Nephron progenitor cell (in vitro differentiated cells): Measurements from ENCODE around the gene TSEN2.

Experiments
- DNase-seq: peaks from one replicate; pipeline ENCODE4 v3.0.0; 2021
- H3K27ac Mint-ChIP-seq: 2 replicates; pipeline ENCODE4 v1.8.0; 2021; ENCODE audit warnings: mild to moderate bottlenecking, moderate library complexity, mixed read lengths
- H3K27me3 Mint-ChIP-seq: 2 replicates; pipeline ENCODE4 v1.8.0; 2021; ENCODE audit warnings: mild to moderate bottlenecking, low read depth, mixed read lengths; ENCODE audit not compliant: poor library complexity
- H3K36me3 Mint-ChIP-seq: 2 replicates; pipeline ENCODE4 v1.8.0; 2021; ENCODE audit warnings: low read depth, mixed read lengths
- H3K4me1 Mint-ChIP-seq: 2 replicates; pipeline ENCODE4 v1.8.0; 2021; ENCODE audit warnings: mixed read lengths
- H3K4me3 Mint-ChIP-seq: 2 replicates; pipeline ENCODE4 v1.8.0; 2021; ENCODE audit warnings: mild to moderate bottlenecking, moderate library complexity, mixed read lengths
- H3K9me3 Mint-ChIP-seq: 2 replicates; pipeline ENCODE4 v1.8.0; 2021; ENCODE audit warnings: mild to moderate bottlenecking, moderate library complexity, mixed read lengths
- CTCF ChIP-seq: fragments of 200-600 bp; sonication (generic); IDR thresholded peaks from 2 replicates; pipeline ENCODE4 v1.5.0; 2021; ENCODE audit warnings: antibody characterized with exemption

TSEN2 gene

GRCh38 chr3:12489832-12490231, 5.6 kb downstream of the TSEN2 start:
- no peak for TF ChIP-seq CTCF
- peaks cover 37% of the 10 kb centered on the region for H3K36me3 Mint-ChIP-seq
- H3K9me3 Mint-ChIP-seq, result no peaks in the 10 kb centered on the region
- no peak for DNase-seq
- H3K4me1 Mint-ChIP-seq, result peaks cover 47% of the 10 kb centered on the region
- H3K4me3 Mint-ChIP-seq, result no peak overlapping the region
- peak overlapping the region; percentile 35 for H3K27ac Mint-ChIP-seq
- H3K27me3 Mint-ChIP-seq, result no peaks in the 10 kb centered on the region

DNA sequence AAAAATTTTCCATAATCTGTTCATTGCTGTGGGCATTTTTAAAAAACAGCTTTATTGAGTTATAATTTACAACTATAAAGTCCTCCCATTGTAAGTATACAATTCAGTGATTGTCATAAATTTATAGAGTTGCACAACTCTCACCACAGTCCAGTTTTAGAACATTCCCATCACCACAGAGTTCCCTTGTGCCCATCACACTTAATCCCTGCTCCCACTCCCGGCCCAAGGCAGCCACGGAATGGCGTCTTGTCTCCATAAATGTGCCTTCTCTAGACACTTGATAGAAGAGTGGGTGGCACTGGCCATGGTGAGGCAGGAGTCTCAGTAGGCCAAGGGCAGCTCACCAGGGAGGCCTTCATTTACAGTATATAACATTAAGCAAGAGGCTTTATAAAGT, 6.3 kb downstream of the TSEN2 start:
- no peak for DNase-seq
- Mint-ChIP-seq H3K27me3 (no peaks in the 10 kb centered on the region), H3K27ac (peak overlapping the region; percentile 85)

DNA sequence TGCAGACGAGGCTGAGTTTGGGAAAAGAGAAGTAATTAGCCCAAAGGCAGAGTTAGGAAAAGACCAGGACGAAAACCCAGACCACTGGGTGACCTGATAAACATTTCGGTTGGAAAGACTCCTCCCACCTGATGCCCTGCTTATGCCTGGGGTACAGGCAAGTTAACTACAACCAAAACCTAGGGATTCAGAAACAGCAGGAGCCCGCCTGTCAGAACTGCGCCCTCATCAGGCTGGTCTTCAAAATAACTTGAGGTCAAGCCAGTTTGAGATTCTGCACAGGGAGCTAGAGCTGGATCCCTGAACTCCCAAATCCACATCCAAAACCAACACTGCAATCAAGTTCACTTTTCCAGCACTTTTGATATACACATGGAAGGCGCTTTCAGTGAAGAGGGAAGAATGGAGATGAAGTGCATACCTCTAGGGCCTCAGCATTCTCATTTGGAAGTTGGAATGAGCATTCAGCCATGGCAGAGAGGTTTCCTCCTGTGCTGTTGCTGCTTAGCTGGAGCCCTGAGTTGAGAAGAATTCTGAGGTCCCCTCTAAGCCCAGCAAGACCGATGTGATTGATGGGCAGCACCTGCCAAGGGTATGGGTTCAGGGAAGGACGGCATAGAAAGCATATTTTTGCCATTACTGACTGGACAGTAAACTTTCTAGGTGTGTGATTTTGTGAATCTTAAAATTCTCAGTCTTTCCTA, 11.6 kb downstream of the TSEN2 start:
- no peak for DNase-seq
- peaks cover 63% of the 10 kb centered on the region for H3K36me3 Mint-ChIP-seq
- no peaks in the 10 kb centered on the region for H3K27me3 Mint-ChIP-seq
- H3K27ac Mint-ChIP-seq, result no peak overlapping the region
- H3K4me3 Mint-ChIP-seq, result no peak overlapping the region
- peak; percentile 9 for TF ChIP-seq CTCF
- no peaks in the 10 kb centered on the region for H3K4me1 Mint-ChIP-seq
- H3K9me3 Mint-ChIP-seq, result no peaks in the 10 kb centered on the region

More for the DNA sequence above, 6.3 kb downstream of the TSEN2 start:
- no peak for TF ChIP-seq CTCF
- no peak overlapping the region for H3K4me3 Mint-ChIP-seq
- no peaks in the 10 kb centered on the region for H3K9me3 Mint-ChIP-seq
- H3K4me1 Mint-ChIP-seq, result peaks cover 40% of the 10 kb centered on the region
- H3K36me3 Mint-ChIP-seq, result peaks cover 37% of the 10 kb centered on the region

- H3K36me3 Mint-ChIP-seq, result peaks cover 63% of the 10 kb centered on the region
- no peak overlapping the region for H3K27ac Mint-ChIP-seq
- H3K9me3 Mint-ChIP-seq, result no peaks in the 10 kb centered on the region
- no peaks in the 10 kb centered on the region for H3K4me1 Mint-ChIP-seq
- no peak for DNase-seq
- no peak for TF ChIP-seq CTCF
- no peaks in the 10 kb centered on the region for H3K27me3 Mint-ChIP-seq
- no peak overlapping the region for H3K4me3 Mint-ChIP-seq
Measured at GRCh38 chr3:12496453-12496761, 12.1 kb downstream of the TSEN2 start.

- no peaks in the 10 kb centered on the region for H3K4me1 Mint-ChIP-seq
- peaks cover 77% of the 10 kb centered on the region for H3K36me3 Mint-ChIP-seq
- DNase-seq, result no peak
- H3K4me3 Mint-ChIP-seq, result no peak overlapping the region
- H3K9me3 Mint-ChIP-seq, result no peaks in the 10 kb centered on the region
- no peaks in the 10 kb centered on the region for H3K27me3 Mint-ChIP-seq
- TF ChIP-seq CTCF, result no peak
- H3K27ac Mint-ChIP-seq, result no peak overlapping the region
Measured at GRCh38 chr3:12499474-12499873, 15.2 kb downstream of the TSEN2 start.

DNA sequence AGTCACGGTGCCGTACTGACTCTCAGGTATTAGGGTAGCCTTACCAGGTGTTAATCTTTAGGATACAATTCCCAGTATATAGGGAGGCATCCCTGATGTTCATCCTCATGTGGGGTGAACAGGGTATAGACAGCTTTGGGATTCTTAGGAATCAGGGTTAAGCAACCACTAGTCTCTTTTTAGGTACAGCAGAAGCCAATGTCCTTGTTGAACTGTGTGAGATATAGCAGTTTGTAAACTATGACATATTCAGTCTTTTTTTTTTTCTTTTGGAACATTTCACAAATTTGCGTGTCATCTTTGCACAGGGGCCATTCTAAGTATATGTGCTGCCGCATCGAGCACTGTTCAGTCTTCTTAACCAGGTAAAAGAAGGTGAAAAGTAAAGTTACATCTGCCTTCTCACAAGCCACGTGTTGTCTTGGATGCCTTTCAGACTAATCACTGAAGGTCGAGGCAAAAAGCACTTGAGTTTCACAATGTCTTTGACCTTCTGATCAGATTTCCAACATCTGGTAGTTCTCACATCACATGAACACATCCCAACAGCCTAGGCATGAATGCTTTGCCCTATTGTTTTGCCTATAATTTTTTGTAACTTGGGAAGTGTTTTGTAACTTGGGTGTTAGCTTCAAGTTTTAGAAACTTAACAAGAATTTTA, 17.2 kb downstream of the TSEN2 start:
- H3K27ac Mint-ChIP-seq, result no peak overlapping the region
- H3K27me3 Mint-ChIP-seq, result no peaks in the 10 kb centered on the region
- H3K9me3 Mint-ChIP-seq, result no peaks in the 10 kb centered on the region
- H3K36me3 Mint-ChIP-seq, result peaks cover 81% of the 10 kb centered on the region
- H3K4me1 Mint-ChIP-seq, result peaks cover 9% of the 10 kb centered on the region
- no peak for DNase-seq
- no peak overlapping the region for H3K4me3 Mint-ChIP-seq
- TF ChIP-seq CTCF, result no peak
